DOHH2 (cell line): Measurements from ENCODE around the gene CLCN6.

Source experiments
- H3F3A ChIP-seq: fragments of 200-600 bp; sonication (generic), shearing (Covaris generic); 2 replicates; pipeline ENCODE4 v1.6.0; 2016; ENCODE audit warnings: antibody characterized with exemption, mild to moderate bottlenecking; ENCODE audit not compliant: control insufficient read depth, insufficient read depth
- H3K27ac ChIP-seq: fragments of 200-600 bp; sonication (generic); 2 replicates; pipeline ENCODE4 v1.5.1; 2014; ENCODE audit warnings: low read depth, mild to moderate bottlenecking, low read length, moderate library complexity
- H3K27me3 ChIP-seq: fragments of 200-600 bp; sonication (generic); 2 replicates; pipeline ENCODE4 v1.6.1; 2014; ENCODE audit warnings: mild to moderate bottlenecking, low read length, mixed read lengths; ENCODE audit not compliant: control insufficient read depth
- H3K36me3 ChIP-seq: fragments of 200-600 bp; sonication (generic); 2 replicates; pipeline ENCODE4 v1.6.1; 2014; ENCODE audit warnings: mild to moderate bottlenecking, low read length, moderate library complexity, mixed read lengths; ENCODE audit not compliant: control insufficient read depth
- H3K4me1 ChIP-seq: fragments of 200-600 bp; sonication (generic); 2 replicates; pipeline ENCODE4 v1.6.1; 2014; ENCODE audit warnings: mild to moderate bottlenecking, low read length, mixed read lengths; ENCODE audit not compliant: control insufficient read depth
- H3K4me2 ChIP-seq: fragments of 200-600 bp; sonication (generic); 2 replicates; pipeline ENCODE4 v1.6.0; 2014; ENCODE audit warnings: mild to moderate bottlenecking, low read length, moderate library complexity
- H3K4me3 ChIP-seq: fragments of 200-600 bp; sonication (generic); 2 replicates; pipeline ENCODE4 v1.5.1; 2014; ENCODE audit warnings: mild to moderate bottlenecking, low read length, mixed read lengths
- H3K79me2 ChIP-seq: fragments of 200-600 bp; sonication (generic); 2 replicates; pipeline ENCODE4 v1.6.1; 2014; ENCODE audit warnings: mild to moderate bottlenecking, low read length, mixed read lengths; ENCODE audit not compliant: control insufficient read depth
- H3K9me2 ChIP-seq: fragments of 200-600 bp; sonication (generic); replicated peaks from 2 replicates; pipeline ENCODE4 v1.6.1; 2014; ENCODE audit warnings: mild to moderate bottlenecking, low read length, mixed read lengths; ENCODE audit not compliant: control insufficient read depth
- H3K9me3 ChIP-seq: fragments of 200-600 bp; sonication (generic); 2 replicates; pipeline ENCODE4 v1.6.1; 2014; ENCODE audit warnings: antibody characterized with exemption, low read length, mixed read lengths; ENCODE audit not compliant: control insufficient read depth, insufficient read depth
- H4K20me1 ChIP-seq: fragments of 200-600 bp; sonication (generic); 2 replicates; pipeline ENCODE4 v1.6.0; 2014; ENCODE audit warnings: low read depth, mild to moderate bottlenecking, antibody characterized with exemption, low read length, moderate library complexity; ENCODE audit not compliant: control insufficient read depth, insufficient read depth
- CTCF ChIP-seq: fragments of 200-600 bp; sonication (generic); IDR thresholded peaks from one replicate; pipeline ENCODE4 v1.5.1; 2014; ENCODE audit warnings: antibody characterized with exemption, mild to moderate bottlenecking, low read depth, low read length; ENCODE audit not compliant: poor library complexity, severe bottlenecking
- EZH2phosphoT487 ChIP-seq: fragments of 200-600 bp; sonication (generic); IDR thresholded peaks from 2 replicates; pipeline ENCODE4 v1.6.1; 2017; ENCODE audit warnings: borderline replicate concordance, mild to moderate bottlenecking, antibody characterized with exemption, low read length, moderate library complexity, mixed read lengths

Gene CLCN6

GRCh38 chr1:11880181-11880575 is 74.2 kb downstream of the CLCN6 start:
- Histone ChIP-seq H3K4me2 (no peak overlapping the region), H4K20me1 (no peaks in the 10 kb centered on the region), H3K36me3 (no peaks in the 10 kb centered on the region), H3K79me2 (no peaks in the 10 kb centered on the region), H3K27me3 (peaks cover 34% of the 10 kb centered on the region), H3K4me1 (peaks cover 5% of the 10 kb centered on the region; the same call in 1 of the 2 replicates), H3F3A (no peaks in the 10 kb centered on the region), H3K9me3 (no peaks in the 10 kb centered on the region), H3K9me2 (no peaks in the 10 kb centered on the region), H3K27ac (no peak overlapping the region), H3K4me3 (no peak overlapping the region)
- TF ChIP-seq EZH2phosphoT487 (no peak), CTCF (no peak)

GRCh38 chr1:11880911-11881748 is 75.1 kb downstream of the CLCN6 start:
- Histone ChIP-seq H3K4me1 (peaks cover 5% of the 10 kb centered on the region; the same call in 1 of the 2 replicates), H3K9me2 (no peaks in the 10 kb centered on the region), H3K36me3 (no peaks in the 10 kb centered on the region), H3K4me2 (no peak overlapping the region), H4K20me1 (no peaks in the 10 kb centered on the region), H3K9me3 (no peaks in the 10 kb centered on the region), H3K27ac (no peak overlapping the region), H3F3A (no peaks in the 10 kb centered on the region), H3K79me2 (no peaks in the 10 kb centered on the region), H3K27me3 (peaks cover 36% of the 10 kb centered on the region), H3K4me3 (no peak overlapping the region)
- TF ChIP-seq EZH2phosphoT487 (no peak), CTCF (no peak)

- Histone ChIP-seq H3K4me2 (no peak overlapping the region), H3K9me2 (no peaks in the 10 kb centered on the region), H3K79me2 (no peaks in the 10 kb centered on the region), H3K4me1 (peaks cover 5% of the 10 kb centered on the region; the same call in 1 of the 2 replicates), H4K20me1 (no peaks in the 10 kb centered on the region), H3K27me3 (peaks cover 32% of the 10 kb centered on the region), H3F3A (no peaks in the 10 kb centered on the region), H3K9me3 (no peaks in the 10 kb centered on the region), H3K4me3 (no peak overlapping the region), H3K27ac (no peak overlapping the region), H3K36me3 (no peaks in the 10 kb centered on the region)
- TF ChIP-seq EZH2phosphoT487 (no peak), CTCF (no peak)
Observed at GRCh38 chr1:11881749-11882441, 75.9 kb downstream of the CLCN6 start.
